Esophagus muscularis mucosa (tissue), 4 donors: ENCODE data around the gene HOXD10. TPM values are rescaled to one million over a fixed set of nuclear protein-coding genes. Genes with fewer than 3 reads are reported as not detected.

Experiments used
- DNase-seq: peaks from one replicate; pipeline ENCODE4 v3.0.0-alpha.2; 2017; ENCODE audit errors: extremely low spot score
- H3K27ac ChIP-seq, 4 donors: fragments of 200-600 bp; sonication (generic); replicated peaks in 1 of 4; 1 replicate in 3 of 4; 2 replicates in 1 of 4; pipeline ENCODE4 v1.5.1; 2016 to 2019; ENCODE audit warnings: mild to moderate bottlenecking in 1 of 4
- H3K27me3 ChIP-seq, 4 donors: fragments of 200-600 bp; sonication (generic); one replicate each; pipeline versions ENCODE4 v1.5.1 to v1.6.0; 2016 to 2019
- H3K36me3 ChIP-seq, 4 donors: fragments of 200-600 bp; sonication (generic); one replicate each; pipeline ENCODE4 v1.5.1; 2016 to 2019
- H3K4me1 ChIP-seq, 4 donors: fragments of 200-600 bp; sonication (generic); one replicate each; pipeline ENCODE4 v1.5.1; 2016 to 2019
- H3K4me3 ChIP-seq, 4 donors: fragments of 200-600 bp; sonication (generic); 1 replicate in 2 of 4; 2 replicates in 2 of 4; pipeline ENCODE4 v1.5.1; 2016 to 2019; ENCODE audit warnings: mild to moderate bottlenecking in 4 of 4, moderate library complexity in 1 of 4
- H3K9me3 ChIP-seq, 4 donors: fragments of 200-600 bp; sonication (generic); 1 replicate in 3 of 4; 2 replicates in 1 of 4; pipeline ENCODE4 v1.5.1; 2016 to 2019
- CTCF ChIP-seq, 3 experiments: fragments of 200-600 bp in 2 of 3; fragments of 450-650 bp in 1 of 3; sonication (generic) in 2 of 3; IDR thresholded peaks; one replicate each; pipeline ENCODE4 v1.5.1; 2017 to 2019; ENCODE audit warnings: antibody characterized with exemption in 3 of 3, mild to moderate bottlenecking in 2 of 3, moderate library complexity in 1 of 3
- EP300 ChIP-seq: sonication (generic); formaldehyde crosslinking; IDR thresholded peaks from one replicate; pipeline ENCODE4 v1.6.1; 2017; ENCODE audit warnings: antibody characterized with exemption
- POLR2A ChIP-seq: fragments of 450-650 bp; IDR thresholded peaks from one replicate; pipeline ENCODE4 v1.6.1; 2017; ENCODE audit warnings: antibody characterized with exemption, moderate library complexity, mild to moderate bottlenecking, low read depth
- POLR2AphosphoS5 ChIP-seq, 2 donors: sonication (generic); formaldehyde crosslinking; IDR thresholded peaks; one replicate each; pipeline ENCODE4 v1.6.1; 2017; ENCODE audit warnings: antibody characterized with exemption in 2 of 2
- WGBS: methylation state at CpG from one replicate; pipeline ENCODE4 v1.1.5; 2018; 5-methylcytosine and 5-hydroxymethylcytosine counted together
- intact Hi-C: fragments of 100-400 bp; cut with DNase I; formaldehyde crosslinking; loops from one replicate; pipeline ENCODE4 v1.15.1; 2023
- total RNA-seq, 4 donors: library from RNA; depleted of rRNA; stranded (reverse); fragments of >200 nt; gene quantifications; one replicate each; pipeline versions ENCODE4 v1.1.0 to v1.2.1, GENCODE V29; 2016

Gene HOXD10
- total RNA-seq, 4 donors from 2014 or later: 0.42 to 0.50 TPM; not detected in 2

GRCh38 chr2:176126929-176127773 lies 10.6 kb downstream of the HOXD10 start:
- no peak overlapping the region for H3K27ac ChIP-seq
- intact Hi-C loops: loop anchor here (2.0 to 5.0 kb wide), 5 partner anchors 330 to 1020 kb away; no protein-coding TSS in a partner anchor
- peaks cover 27 to 61% (median 42%) of the 10 kb centered on the region in 4 donors for H3K4me1 ChIP-seq
- TF ChIP-seq POLR2AphosphoS5 (IDR thresholded peaks at IDR 0.05) (peak in 1 of 2 donors; percentile 6), EP300 (no peak), CTCF (IDR thresholded peaks at IDR 0.05) (peak; percentile 84 to 90 (median 89))
- no peak overlapping the region for H3K4me3 ChIP-seq
- H3K27me3 ChIP-seq: peaks cover 10 to 100% (median 83%) of the 10 kb centered on the region in 4 donors
- WGBS: 3% methylated on average over 13 of the region's 13 CpGs
- H3K9me3 ChIP-seq: no peaks in the 10 kb centered on the region
- no peak for DNase-seq
- H3K36me3 ChIP-seq: no peaks in the 10 kb centered on the region

DNA sequence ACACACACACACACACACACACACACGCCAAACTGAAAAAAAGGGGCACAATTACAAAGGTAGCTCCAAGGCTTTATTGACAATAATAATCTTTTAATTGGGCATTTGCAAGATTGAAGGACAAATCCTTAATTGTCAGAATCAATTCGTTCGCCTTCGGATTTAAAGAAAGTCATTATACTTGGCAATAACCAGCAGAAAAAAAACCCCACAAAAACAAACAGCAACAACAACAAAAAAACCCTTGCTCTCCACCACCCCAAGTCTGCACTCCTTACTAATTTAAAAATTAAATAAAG lies 11.1 kb downstream of the HOXD10 start:
- Histone ChIP-seq H3K4me1 (peaks cover 22 to 61% (median 38%) of the 10 kb centered on the region in 4 donors), H3K27ac (no peak overlapping the region), H3K4me3 (no peak overlapping the region), H3K27me3 (peaks cover 6 to 100% (median 83%) of the 10 kb centered on the region in 4 donors), H3K9me3 (no peaks in the 10 kb centered on the region), H3K36me3 (no peaks in the 10 kb centered on the region)
- WGBS: 31% methylated on average over 4 of the region's 4 CpGs
- no peak for DNase-seq
- intact Hi-C loops: loop anchor here (1.0 to 5.0 kb wide), 6 partner anchors 330 to 1019 kb away; no protein-coding TSS in a partner anchor
- TF ChIP-seq CTCF (IDR thresholded peaks at IDR 0.05) (no peak), POLR2A (no peak), POLR2AphosphoS5 (IDR thresholded peaks at IDR 0.05) (no peak), EP300 (no peak)

- TF ChIP-seq EP300 (no peak), CTCF (IDR thresholded peaks at IDR 0.05) (no peak), POLR2A (no peak), POLR2AphosphoS5 (IDR thresholded peaks at IDR 0.05) (no peak)
- Histone ChIP-seq H3K4me3 (peak overlapping the region; percentile 52 to 61 (median 53)), H3K9me3 (no peaks in the 10 kb centered on the region), H3K27ac (peak overlapping the region; percentile 56 to 78 (median 71)), H3K36me3 (no peaks in the 10 kb centered on the region), H3K27me3 (peaks cover 0 to 100% (median 82%) of the 10 kb centered on the region in 4 donors), H3K4me1 (peaks cover 15 to 56% (median 32%) of the 10 kb centered on the region in 4 donors)
- WGBS: 34% methylated on average over 37 of the region's 49 CpGs
- intact Hi-C loops: loop anchor here (1.0 to 5.0 kb wide), 5 partner anchors 329 to 689 kb away; no protein-coding TSS in a partner anchor
- DNase-seq: no peak
These were observed 11.8 kb downstream of the HOXD10 start for GRCh38 chr2:176128172-176128981.

GRCh38 chr2:176128982-176129796 lies 12.6 kb downstream of the HOXD10 start, which contains the start of gene HOXD8:
Gene HOXD8 (plus strand): TSS chr2:176129705. CDS start chr2:176130367, 662 bp downstream.
- Histone ChIP-seq H3K27me3 (peaks cover 0 to 100% (median 78%) of the 10 kb centered on the region in 4 donors), H3K27ac (peak within 1 kb of the TSS; percentile 56 to 78 (median 71)), H3K4me3 (peak within 1 kb of the TSS; percentile 52 to 61 (median 53)), H3K9me3 (no peaks in the 10 kb centered on the region), H3K36me3 (no peaks in the 10 kb centered on the region), H3K4me1 (peaks cover 14 to 49% (median 26%) of the 10 kb centered on the region in 4 donors)
- no peak for DNase-seq
- WGBS: 13% methylated on average over 28 of the region's 64 CpGs
- TF ChIP-seq EP300 (no peak), POLR2AphosphoS5 (IDR thresholded peaks at IDR 0.05) (peak; percentile 42 to 52)
- intact Hi-C loops: loop anchor here (1.0 to 5.0 kb wide), 5 partner anchors 328 to 688 kb away; no protein-coding TSS in a partner anchor
